NAMALWA (cell line): Measurements from ENCODE around the gene ACHE.

Experiments used
- DNase-seq: peaks from one replicate; pipeline ENCODE4 v3.0.0-alpha.2; 2015; ENCODE audit warnings: low spot score

Gene ACHE

DNA sequence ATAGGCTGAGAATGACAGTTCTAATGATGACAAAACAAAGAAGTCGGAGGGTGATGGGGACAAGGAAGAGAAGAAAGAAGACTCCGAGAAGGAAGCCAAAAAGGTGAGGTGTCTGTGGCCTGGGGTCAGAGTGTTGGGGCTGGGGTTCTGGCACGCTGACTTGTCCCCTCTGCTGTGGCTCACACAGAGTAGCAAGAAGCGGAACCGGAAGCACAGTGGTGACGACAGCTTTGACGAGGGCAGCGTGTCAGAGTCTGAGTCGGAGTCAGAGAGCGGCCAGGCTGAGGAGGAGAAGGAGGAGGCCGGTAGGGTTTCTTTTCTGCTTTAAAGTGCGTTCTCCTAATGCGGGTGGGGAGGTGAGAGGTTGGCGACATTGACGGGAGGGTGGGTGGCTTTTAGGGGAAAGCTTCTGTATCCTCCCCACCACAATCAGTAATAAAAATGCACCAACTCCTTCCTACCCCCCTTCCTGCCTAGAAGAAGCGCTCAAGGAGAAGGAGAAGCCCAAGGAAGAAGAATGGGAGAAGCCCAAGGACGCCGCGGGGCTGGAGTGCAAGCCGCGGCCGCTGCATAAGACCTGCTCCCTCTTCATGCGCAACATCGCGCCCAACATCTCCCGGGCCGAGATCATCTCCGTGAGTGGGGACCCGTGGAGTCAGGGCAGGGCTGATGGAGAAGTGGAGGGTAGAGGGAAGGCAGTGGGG lies 10.8 kb downstream of the ACHE start:
- DNase-seq = no peak

DNA sequence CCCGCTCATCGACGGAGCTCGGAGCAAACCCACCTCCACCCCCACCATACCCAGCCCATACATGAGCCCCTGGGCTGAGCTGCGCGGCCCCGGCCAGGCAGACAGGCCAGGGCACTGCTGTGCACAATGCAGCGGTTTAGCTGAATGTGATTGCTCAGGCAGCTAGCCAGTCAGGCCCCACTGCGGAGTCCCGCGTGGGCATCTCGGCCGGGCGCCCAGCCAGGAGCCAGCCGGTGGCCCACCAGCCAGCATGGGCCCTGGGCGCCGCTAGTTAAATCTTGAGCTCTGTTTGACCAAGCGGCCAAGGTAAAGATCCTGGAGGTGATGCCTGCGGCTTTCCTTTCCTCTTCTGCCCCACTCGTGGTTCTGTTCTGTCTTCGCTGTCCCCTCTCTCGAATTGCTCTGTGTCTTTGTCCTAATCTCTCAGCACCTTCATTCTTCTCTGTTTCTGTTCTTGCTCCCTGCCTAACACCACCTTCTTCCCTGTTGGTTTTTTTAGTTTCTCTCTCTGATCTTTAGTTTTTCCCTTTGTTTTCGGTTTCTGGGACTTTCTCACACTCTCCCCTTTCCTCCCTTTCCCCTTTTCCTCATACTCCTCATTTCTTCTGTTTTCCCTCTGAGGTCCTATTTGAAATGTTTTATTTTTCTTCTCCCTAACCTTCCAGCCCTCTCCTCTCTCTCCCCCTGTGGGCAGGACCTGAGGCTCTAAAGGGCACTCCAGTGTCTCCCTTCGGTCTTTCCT lies 12.7 kb downstream of the ACHE start:
- DNase-seq = no peak

DNA sequence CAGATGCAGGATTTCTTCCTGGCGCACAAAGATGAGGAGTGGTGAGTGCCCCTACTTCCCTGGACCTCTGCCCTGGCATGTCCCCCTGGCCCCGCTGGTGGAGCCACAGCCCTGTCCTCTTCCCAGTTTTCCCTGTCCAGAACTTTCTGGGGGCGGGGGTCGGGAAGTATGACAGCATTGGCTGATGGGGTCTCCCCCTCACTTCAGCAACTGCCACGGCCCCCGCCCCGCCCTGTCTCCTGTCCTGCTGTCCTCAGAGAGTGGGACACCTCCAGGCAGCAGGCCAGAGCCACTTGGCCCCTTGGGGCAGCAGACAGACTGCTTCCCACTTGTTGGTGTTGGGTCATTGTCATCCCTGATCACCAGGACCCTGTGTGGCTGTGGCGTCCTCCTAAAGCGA lies 13.5 kb downstream of the ACHE start:
- DNase-seq = no peak

DNA sequence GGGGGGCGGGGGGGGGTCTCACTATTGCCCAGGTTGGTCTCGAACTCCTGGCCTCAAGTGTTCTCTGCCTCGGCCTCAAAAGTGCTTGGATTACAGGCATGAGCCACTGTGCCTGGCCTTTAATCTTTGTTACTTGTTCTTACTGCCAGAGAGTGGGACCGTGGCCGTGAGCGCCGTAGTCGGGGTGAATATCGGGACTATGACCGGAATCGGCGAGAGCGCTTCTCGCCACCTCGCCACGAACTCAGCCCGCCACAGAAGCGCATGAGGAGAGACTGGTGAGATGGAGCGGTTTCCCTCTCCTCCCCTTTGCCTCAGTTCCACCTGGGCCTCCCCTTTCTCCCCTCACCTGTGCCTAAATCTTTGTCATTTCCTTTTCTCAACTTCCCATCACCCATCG lies 14.6 kb downstream of the ACHE start:
- no peak for DNase-seq

DNA sequence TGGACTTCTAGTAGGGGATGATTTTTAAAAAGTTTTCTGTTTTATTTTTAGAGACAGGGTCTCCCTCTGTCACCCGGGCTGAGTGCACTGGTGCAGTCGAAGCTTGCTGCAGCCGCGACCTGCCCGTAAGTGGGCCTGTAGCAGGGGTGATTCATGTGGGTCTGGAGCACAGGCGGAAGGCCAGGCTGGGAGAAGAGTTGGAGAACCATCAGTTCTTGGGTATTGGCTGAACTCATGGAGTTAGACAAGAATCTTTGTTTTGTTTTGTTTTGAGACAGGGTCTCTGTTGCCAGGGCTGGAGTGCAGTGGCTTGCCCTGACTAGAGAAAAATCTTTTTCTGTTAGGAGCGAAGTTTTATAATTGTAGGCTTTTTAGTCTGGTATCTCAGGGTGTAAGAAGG lies 15.0 kb downstream of the ACHE start:
- DNase-seq = no peak

DNA sequence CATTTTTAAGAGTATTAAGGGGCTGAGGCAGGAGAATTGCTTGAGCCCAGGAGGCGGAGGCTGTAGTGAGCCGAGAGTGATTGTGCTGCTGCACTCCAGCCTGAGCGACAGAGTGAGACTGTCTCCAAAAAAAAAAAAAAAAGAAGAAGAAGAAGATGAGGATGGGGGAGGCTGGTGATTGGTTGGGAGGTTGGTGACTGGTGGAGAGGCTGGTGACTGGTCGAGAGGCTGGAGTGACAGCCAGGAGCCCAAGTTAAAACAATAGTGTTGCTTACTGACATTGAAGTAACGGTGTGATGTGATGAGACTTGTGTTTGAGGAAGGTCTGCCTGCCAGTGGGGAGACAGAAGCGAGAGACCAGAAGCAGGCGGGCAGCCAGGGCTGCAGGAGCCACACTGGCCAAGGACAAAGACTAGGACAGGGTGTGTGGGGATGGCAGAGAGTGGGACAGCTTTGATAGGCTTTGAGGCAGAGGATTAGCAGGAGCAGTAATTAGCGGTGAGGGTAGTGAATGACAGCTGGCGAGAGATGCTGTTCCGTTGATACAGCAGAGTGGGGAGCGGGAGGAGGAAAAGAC lies 15.9 kb downstream of the ACHE start:
- DNase-seq = no peak

DNA sequence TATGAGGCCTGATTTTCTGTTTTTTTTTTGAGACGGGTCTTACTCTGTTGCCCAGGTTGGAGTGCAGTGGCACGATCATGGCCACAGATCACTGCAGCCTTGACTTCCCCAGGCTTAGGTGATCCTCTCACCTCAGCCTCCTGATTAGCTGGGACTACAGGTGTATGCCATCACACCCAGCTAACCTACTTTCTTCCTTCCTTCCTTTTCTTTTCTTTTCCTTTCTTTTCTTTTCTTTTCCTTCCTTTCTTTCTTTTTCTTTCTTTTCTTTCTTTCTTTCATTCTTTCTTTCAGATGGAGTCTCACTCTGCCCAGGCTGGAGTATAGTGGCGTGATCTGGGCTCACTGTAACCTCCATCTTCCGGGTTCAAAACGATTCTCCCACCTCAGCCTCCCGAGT lies 17.0 kb downstream of the ACHE start:
- DNase-seq = no peak

DNA sequence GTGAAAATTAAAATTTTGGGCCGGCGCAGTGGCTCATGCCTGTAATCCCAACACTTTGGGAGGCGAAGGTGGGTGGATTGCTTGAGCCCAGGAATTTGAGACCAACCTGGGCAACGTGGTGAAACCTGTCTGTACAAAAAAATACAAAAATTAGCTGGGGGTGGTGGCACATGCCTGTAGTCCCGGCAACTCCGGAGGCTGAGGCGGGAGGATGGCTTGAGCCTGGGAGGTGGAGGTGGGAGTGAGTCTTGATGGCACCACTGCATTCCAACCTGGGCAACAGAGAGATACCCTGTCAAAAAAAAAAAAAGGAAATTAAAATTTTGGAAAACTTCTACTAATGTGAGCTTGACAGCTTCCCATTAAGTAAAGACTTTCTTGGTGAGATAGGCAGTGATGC lies 17.7 kb downstream of the ACHE start:
- no peak for DNase-seq

DNA sequence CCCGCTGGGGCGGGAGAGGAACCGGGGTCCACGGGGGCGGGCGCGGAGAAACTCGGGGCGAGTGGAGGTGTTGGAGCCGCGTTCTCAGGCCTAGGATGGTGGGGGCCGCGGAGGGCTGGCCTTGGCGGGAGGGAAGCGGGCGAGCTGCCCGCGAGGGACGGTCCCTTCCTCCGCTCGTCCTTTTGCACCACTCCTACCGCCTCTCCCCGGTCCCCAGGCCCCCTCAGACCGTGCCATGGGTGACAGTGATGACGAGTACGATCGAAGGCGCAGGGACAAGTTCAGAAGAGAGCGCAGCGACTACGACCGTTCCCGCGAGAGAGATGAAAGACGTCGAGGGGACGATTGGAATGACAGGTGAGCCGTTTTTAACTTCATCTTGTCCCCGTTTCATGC lies 20.3 kb downstream of the ACHE start:
- peak; percentile 81 for DNase-seq

DNA sequence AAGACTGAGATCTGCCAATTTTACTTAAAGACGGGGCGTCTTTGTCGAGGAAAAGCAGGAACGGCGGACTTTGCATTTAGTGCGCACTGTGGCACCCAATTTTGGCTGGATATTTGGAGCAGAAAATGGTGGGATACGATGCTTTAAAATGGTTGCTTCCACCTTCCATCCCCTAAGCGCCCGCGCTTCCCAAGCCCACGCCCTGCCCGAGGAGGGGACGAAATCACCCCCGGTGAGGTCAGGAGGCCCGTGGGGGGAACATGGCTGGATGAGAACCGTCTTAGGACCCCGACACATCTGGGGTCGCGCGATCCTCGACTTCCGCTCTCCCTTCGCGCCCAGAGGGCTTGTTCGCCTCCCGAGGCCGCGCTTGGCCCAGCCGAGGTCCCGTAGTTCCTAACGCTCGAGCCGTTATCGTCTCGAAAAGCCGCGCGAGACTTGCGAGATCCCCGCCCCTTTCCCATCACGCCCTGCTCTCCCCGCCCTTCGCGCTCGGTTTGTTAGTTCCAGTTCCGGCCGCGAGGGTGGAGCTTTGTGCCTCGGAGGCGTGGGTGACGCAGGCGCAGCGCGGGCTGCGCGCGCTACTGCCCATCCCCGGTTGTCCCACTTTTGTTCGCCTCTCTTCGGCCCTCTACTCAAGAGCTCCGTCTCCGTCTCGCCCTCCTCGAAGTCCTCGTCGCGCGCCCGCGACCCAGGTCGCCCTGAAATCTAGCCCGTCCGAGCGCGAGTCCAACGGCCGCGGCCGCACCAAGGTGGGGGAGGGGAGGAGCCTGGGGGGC lies 20.9 kb downstream of the ACHE start, which contains the start of gene SRRT:
SRRT (plus strand) TSS at position 527 of the 779 bp plus-strand sequence. CDS start 488 bp downstream, outside the sequence.
- peak; percentile 100 for DNase-seq

DNA sequence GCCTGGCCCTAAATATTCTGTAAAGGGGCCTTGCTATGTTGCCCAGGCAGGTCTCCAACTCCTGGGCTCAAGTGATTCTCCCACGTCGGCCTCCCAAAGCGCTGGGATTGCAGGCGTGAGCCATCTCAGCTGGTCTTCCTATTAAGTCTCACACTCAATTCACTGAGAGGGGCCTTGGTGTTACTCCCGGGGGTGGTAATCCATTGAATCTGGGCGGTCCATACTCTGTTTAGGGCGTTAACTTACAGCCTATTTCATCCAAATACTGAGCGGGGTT lies 21.4 kb downstream of the ACHE start:
- no peak for DNase-seq

DNA sequence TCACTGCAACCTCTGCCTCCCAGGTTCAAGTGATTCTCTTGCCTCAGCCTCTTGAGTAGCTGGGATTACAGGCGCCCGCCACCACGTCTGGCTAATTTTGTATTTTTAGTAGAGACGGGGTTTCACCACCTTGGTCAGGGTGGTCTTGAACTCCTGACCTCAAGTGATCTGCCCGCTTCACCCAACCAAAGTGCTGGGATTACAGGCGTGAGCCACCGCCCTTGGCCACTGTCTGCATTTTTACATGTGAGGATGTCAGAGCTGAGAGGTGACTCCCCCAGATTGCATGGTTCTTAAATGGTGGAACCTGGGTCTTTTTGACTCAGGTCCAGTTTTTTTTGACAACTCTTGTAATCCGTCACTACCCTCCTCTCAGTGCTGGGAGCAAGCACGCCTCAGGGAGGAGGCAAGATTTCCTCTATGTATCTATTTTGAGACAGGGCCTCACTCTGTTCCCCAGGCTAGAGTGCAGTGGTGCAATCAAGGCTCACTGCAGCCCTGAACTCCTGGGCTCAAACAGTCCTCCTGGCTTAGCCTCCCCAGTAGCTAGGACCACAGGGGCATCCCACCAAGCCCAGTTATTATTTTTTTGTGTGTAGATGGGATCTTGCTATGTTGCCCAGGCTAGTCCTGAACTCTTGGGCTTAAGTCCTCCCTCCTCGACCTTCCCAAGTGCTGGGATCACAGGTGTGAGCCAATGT lies 21.9 kb downstream of the ACHE start:
- DNase-seq = no peak

DNA sequence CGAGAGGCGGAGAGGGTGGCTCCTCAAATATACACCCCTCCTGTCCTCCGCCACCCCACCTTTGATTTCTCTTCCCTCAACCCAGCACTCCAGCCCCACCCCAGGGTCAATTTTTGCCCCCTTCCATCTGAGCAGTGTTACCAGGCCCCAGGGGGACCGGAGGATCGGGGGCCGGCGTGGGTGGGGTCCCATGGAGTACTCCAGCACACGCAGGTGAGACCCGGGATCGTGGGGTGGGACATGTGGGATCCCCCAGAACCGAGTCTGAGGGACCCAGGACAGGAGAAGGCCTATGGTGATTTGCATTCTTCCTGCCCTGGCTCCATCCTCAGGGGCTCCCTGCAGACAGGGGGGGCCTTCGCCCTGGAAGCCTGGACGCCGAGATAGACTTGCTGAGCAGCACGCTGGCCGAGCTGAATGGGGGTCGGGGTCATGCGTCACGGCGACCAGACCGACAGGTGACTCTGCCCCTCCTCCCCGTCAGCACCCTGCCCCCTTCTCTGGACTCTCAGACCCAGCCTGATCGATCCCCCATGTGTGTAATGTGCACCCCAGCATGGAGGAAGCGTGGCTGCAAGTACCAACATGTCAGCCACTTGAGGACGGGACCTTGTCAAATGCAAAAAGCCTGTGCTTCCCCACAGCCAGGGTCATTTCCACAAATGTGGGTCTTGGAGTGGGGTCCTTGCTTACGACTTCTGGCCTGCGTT lies 27.8 kb downstream of the ACHE start:
- no peak for DNase-seq

DNA sequence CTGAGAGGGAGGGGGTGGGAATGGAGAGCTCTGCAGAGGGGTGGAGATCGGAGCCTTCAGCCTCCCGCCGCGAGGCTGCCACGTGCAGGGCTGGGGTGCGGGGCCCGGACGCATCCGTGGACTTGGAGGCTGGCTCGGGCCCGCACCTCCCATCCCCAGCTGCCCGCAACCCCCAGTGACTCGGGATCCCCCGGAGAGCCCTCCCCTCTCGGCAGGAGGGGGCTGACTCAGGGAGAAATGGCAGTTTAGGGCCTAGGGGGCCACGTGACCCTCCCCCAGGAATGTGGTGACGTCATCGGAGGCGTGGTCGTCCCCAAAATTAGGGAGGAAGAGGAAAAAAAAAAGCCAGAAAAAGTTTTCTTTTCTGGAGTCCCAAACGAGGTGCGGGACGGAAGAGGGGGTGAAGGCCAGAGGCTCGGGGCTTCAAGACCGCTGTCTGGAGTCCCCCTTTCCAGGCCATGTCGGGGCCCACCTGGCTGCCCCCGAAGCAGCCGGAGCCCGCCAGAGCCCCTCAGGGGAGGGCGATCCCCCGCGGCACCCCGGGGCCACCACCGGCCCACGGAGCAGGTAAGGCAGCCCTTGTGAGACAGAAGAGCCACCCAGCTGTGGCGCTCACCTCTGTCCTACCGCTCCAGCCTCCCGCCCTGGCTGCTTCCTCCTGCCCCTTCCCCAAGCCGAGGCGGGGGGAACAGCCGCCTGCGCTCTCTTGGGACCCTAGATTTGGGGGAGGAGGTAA lies 28.5 kb downstream of the ACHE start, which contains the start of gene TRIP6:
TRIP6 (plus strand) TSS at position 348 of the 736 bp plus-strand sequence; CDS start at position 459, 111 bp downstream.
- DNase-seq = peak; percentile 59

DNA sequence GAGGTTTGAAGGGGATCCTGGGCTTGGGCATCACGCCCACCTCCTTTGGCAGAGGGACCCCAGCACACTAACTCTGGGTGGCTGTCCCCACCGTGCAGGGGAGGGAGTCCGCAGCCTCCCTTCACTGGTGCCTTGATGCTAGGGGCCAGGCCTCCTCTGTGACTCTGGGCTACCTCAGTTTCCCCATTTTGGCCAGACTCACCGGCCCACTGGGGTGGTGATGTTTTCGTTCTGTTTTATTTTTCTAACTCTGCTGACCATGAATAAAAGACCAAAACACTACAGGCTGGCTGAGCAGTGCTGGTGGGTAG lies 29.0 kb downstream of the ACHE start:
- no peak for DNase-seq

DNA sequence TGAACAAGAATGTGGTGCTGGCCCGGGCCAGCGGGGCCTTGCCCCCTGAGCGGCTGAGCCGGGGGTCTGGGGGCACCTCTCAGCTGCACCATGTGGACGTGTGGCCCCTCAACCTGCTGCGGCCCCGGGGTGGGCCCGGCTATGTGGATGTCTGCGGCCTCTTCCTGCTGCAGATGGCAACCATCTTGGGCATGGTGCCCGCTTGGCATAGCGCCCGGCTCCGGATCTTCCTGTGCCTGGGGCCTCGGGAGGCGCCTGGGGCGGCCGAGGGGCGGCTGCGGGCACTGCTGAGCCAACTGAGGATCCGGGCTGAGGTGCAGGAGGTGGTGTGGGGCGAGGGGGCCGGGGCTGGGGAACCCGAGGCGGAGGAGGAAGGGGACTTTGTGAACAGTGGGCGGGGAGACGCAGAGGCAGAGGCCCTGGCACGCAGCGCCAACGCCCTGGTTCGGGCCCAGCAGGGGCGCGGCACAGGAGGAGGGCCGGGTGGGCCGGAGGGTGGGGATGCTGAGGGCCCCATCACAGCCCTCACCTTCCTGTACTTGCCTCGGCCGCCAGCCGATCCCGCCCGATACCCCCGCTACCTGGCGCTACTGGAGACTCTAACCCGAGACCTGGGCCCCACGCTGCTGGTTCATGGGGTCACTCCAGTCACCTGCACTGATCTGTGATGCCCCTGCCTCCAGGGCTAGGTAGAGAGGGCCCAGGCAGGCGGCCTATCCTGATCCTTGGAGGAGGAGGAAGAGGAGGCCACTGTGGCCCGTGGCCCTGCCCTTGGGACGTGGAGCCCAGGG lies 29.6 kb downstream of the ACHE start:
- no peak for DNase-seq

DNA sequence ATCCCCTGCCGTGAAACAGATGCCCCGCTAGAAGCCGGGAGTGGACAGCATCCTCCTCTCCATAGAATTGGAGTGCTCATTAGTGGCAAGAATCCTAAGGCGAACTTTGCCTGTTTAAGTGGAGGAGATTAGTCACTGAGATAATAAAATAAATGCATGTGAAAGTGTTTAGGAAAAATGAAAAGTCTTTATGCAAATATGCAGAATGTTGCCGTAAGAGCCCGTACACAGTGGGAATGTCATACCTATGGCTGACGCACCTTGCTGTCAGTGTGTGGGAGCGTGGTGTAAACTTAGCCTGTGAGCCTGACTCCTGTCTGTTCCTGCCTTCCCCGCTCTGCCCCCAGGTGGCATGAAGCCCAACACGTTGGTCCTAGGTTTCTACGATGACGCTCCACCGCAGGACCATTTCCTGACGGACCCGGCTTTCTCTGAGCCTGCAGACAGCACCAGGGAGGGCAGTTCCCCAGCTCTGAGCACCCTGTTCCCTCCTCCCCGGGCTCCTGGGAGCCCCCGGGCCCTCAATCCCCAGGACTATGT lies 30.2 kb downstream of the ACHE start:
- DNase-seq = no peak

DNA sequence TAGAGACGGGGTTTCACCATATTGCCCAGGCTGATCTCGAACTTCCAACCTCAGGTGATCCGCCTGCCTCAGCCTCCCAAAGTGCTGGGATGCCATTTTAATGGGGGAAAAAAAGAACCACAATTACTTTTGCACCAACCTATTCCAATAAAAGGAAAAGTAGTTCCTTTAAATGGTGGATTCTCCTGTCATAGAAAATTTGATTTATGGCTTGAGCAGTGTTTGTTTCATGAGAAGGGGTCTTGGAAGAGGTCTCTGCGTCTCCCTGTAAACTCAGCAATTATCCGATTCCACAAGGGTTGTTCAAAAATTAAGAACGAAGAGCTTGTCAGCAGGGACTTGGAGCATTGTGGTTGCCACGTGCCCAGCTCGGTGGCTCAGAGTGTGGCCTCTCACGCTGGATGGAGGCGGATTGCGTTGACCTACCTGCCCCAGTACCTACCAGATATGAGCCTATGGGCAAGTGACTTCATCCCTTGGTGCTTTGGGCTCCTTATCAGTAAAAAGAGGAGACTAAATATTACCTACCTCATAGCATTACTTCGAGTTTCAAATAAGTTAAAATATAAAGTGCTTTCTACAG lies 31.3 kb downstream of the ACHE start:
- DNase-seq = no peak

DNA sequence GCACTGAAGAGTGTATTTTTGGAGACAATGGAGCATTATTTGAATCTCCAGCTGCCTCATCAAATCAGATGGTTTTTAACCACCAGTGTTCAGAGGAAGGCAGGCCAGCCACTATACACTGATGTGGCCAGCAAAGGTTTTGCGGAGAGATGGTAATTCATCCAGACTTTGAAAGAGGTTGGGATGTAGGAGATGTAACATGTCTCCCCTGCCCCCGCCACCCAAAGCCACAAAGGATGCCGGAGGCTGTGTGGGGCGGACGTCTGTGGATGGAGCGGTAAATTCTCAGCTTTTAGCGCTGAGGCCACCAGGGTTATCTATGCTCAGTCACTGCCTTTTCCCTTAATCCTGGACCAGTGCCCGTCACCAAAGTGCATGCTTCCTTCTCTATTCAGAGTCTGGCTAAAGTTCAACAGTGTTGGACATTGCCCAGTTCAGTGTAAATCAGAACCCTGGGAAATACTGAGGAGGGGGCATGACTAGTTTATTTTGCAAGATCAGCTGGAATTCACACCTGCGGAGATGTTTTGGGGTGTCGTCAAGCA lies 32.2 kb downstream of the ACHE start:
- no peak for DNase-seq
